AG08396 (cell line): ENCODE results near the gene GDI1.

ENCODE experiments used
- DNase-seq: peaks from one replicate; pipeline ENCODE4 v3.0.0; 2012; ENCODE audit warnings: low spot score, mixed read lengths

GDI1 gene

DNA sequence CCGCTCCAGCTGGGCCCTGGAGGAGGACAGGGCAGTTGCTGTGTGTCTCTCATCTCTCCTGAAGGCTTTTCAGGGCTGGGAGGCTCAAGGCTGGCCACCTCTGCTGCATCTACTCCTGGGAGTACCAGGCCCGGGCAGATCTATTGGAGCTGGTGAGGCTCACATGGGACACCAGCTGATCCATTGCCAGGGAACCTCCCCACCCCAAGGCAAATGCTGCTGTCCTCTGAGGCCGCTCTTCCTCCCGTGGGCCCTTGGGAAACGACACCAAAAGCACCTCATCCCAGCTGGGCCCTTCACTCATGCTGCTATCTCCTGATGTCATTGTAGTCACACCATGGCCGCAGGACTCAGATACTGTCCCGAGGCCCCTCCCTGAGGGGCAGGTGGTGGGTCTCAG lies 45.8 kb downstream of the GDI1 start:
- DNase-seq = no peak

DNA sequence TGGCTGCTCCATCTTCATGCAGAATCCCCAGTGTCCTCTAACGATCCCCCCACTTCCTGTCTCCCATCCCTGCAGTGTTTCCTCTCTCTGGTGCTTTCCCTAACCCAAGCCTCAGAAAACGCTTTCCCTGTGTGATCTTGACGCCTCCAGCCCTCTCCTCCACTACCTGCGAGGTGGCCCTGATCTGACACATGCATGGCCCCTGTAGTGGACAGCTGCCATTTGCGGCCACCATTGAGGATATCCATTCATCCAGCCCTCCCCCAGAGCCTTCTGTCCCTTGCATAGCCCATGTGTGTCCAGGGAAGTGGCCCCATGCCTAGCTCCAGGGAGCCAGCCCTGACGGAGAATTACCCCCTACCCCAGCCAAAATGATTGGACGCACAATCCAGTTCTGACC lies 46.4 kb downstream of the GDI1 start:
- no peak for DNase-seq

DNA sequence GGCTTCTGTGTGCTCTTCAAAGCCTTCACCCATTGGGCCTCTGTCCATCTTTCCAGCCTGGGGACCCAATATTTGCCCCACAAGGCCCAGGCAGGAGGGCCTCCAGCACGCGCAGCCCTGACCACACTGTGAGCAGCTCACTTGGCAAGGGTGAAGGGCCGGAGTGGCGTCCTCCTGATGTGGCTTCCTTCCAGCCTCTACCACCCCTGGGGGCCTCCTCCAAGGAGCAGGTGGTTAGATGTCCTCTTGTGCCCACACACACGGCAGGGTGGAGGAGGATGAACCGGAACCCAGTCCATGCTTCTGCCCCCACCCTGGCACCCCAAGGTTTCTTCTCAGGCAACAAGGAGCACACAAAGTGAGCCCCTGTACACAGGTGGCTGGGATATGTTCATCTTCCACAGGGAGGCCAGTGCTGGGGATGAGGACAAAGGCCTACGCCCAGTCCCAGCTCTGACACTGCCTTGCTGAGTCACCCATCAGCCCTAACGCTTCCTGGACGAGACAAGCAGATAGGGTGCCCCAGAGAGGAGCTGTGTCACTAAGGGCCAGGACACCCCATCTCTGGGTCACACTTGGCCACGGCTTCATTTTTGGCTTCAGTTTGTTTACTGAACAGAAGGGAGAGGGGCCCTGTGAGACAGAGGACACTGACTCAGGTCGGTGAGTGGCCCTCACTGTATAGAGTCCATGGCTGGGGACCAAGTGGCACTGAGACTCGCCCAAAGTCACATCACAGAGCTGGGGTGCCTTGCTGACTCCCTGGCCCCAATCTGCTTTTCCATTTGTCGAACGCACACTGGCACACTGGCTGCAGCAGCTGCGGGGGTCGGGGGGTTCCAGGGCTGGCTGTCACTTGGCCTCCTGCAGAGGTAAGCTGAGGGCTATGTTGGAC lies 47.5 kb downstream of the GDI1 start:
- DNase-seq = no peak

DNA sequence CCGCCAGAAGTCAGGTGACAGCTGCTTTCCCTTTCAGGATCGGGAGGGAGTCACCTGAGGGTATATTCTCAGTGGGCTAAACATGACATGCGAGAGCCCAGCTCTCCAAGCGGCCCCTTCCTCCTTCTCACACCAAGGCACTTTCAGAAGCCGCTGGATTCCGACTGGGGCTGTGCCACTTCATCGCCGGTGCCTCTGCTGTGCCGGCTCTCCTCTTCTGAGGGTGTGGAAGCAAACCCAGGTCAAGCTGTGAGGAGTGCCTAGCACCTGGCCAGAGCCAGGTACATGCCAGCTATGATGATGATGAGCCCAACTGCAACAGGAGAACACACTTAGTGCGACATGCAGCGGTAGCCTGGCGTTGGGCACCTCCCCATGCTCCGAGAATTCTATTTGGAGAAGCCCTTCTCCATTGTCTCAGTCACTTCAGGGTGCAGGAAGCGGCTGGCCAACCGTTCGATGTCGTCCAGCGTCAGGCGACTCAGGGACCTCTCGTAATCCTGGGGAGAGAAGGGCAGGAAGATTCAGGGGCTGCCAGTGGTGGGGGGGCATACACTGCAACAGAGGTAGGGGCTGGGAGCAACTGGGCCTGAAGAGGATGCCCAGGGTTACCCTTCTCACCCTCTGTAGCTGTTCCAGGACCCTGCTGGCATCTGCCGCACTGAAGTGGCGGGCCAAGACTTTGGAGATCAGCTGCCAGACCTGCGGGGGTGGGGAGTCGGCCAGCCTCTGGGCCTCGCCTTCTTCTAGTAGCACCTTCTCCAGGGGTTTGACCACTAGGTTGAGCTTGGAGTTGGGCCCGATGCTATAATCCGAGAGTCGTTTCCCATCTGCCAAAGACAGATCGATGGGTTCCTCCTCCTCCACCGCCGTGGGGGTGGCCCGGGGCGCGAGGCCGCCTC lies 48.4 kb downstream of the GDI1 start:
- no peak for DNase-seq

DNA sequence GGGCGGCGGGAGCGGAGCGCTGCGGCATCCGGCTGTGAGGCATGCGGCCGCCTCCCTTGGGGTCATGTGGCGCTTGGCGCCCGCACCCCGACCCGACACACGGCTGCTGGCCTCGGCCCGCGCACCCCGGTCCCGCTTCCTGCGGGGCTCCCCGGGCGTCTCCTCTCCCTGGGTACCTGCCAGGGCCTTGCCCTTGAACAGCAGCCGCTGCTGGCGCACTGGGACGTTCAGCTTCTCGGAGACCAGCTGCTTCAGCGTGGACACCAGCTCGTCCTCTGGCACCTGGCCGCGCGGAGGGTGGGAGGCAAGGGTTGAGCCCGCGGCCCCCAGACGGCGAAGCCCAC lies 49.1 kb downstream of the GDI1 start:
- no peak for DNase-seq

DNA sequence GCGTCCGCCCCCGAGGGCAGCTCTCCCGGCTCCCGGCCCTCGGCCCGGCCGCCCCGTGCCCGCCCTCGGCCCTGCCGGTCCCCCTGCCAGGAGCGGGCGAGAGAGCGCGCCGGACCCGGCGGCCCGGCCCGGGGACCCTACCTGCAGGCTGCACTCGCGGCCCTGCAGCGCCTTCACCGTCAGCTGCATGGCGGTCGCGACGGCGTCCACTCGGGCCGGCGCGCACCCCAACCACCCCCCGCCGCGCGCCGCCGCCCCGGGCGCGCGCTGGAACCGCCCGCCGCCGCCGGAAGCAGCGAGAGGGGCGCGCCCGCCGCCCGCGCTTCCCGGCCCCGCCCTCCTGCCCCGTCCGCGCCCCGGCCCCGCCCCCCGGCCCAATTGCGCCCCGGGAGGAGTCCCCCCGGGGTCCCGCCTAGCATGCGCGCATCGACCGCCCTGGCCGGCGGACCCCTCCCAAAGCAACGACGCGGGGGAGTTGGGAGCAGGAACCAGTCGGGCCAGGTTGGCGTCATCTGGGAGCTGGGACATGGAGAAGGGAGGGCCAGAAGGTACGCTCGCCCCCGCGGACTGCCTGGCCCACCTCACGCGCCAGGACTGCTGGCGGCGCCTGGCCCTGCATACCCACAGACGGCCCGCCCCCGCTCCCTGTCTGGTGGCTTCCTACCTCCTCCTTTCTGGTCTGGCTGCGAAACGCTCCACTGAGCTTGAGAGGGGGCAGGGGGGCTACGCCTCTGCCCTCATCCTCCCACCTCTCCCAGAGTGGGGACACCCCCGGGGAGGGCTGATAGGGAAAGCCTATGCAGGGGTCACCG lies 49.6 kb downstream of the GDI1 start, which contains the start of gene UBL4A:
TSS of gene UBL4A (minus strand) at position 220 of the 812 bp plus-strand sequence. CDS start at position 189, 31 bp downstream.
- peak; percentile 69 for DNase-seq

DNA sequence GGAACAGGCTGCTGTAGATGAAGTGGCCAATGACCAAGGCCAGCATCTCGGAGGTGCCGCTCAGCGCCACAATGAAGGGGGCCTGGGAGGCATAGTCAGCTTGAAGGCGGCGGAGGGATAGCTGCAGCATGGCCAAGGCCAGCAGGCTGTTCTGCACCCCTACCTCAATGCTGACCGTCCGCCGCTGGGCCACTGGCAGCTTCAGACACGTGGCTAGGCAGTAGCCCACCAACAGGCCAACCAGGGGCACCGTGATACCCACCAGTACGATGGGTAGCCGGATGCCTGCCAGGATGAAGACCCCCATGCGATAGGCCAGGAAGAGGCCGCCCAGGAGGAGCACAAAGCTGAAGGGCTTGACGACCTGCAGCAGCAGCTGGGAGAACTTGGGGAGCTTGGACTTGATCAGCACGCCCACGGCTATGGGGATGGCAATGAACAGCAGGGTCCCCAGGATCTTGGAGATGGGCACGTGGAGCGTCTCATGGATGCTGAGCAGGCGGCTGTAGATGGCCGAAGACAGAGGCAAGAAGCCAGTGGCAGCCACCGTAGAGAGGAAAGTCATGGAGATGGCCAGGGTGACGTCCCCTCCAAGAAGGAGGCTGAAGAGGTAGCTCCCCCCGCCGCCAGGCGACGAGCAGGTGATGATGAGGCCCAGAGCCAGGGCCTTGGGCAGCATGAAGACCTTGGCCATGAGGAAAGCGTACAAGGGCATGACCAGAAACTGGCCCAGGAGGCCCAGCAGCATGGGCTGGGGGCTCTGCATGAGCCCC lies 50.8 kb downstream of the GDI1 start:
- DNase-seq = no peak

DNA sequence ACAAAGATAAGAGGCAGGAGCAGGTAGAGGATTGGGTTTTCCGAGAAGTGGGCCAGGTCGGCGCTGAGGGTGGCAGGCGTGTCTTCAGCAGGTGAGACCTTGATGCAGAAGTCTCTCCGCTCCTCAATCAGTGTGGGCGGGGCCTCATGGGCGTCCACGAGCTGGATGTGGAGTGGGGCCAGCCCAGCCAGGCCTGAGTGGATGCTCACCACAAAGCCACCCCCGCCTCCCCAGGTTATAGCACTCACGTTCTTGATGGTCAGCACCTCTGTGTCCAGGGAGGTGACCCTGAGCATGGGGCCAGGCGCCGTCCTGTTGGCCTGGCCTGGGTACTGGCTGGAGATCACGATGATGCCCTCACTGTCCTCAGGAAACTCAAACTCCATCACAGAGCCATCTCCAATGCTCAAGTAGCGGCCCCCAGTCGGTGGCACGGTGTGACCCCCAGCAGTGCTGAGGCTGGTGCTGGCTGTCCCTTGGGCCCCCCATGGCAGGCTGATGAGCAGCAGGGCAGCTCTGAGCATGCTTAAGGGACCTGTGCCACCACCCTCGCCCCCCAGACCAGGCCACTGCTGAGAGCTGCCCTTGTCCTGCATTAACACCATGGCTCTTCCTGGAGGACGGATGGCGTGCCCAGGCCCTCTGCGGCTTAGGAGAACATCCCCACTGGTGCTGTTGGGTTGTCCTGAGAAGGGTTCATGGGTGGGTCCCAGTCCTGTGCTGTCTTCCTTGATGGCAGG lies 51.6 kb downstream of the GDI1 start:
- no peak for DNase-seq

DNA sequence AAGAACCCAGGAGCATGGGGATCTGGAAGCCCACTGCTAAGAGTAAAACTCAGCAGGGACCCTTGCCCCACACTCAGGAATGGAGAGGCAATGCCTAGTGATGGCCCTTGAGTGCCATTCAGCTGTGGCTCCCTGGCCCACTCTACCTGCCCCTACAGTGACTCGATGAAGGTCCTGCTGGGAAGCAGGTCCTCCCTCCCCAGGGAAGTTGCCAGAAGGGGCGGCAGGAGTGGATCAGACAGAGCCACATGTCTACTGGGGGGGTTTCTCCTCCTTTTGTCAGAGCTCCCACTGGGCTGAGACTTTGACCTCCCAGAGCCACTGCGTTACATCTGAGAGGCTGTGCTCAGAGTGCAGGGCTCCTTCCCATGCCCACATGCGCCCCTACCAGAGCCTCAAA lies 52.2 kb downstream of the GDI1 start:
- DNase-seq = no peak

DNA sequence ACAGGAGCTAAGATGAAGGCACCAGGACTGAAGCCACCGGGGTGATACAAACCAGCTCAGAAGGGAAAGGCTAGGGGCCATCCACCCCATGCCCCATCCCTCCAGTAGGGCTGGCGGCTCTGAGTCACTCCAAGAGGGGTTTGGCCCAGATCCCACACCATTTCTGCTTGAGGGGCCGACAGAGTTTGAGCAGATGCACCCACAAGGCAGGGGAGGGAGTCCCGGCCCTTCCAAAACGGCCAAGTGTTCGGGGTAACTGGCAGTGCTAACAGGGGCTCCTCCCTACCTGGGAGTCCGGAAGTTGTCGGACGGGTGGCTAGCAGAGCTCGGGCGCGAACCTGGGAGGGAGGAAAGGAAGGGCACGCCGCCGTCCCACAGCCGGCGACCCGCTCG lies 53.1 kb downstream of the GDI1 start:
- peak; percentile 54 for DNase-seq

DNA sequence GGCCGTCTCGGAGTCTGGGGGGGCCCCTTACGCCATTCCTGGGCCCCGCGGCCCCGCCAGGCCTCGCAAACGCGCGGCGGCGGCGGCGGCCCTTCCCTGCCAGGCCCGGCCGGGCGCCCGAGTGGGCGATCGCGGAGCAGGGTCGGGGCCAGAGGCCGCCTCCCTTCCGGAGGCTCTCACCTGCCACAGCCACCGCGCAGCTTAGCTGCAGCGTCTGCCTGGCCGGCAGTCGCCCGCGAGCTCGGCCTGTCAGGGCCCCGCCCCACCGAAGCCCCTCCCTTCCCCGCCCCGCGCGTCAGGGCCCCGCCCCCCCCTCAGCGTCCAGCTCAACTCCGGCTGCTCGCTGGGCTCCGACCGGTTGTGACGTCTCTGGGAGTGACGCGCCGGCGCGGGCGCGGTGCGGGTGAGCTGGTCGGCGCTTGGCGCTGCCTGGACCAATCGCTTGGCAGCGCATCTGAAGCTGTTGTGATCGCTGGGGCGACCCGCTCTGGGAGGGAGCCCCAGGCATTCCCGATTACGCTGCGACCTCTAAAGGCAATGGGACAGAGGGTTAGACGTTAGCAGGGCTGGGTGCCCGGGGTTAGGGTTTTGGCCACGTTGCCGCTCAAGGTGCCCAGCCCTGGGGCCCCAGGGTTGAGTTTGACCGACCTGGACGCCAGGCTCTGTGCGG lies 53.6 kb downstream of the GDI1 start, which contains the start of gene SLC10A3:
TSS of gene SLC10A3 (minus strand) at position 216 of the 670 bp plus-strand sequence. CDS start 1,689 bp downstream, outside the sequence.
- peak; percentile 95 for DNase-seq
